Activated CD8-positive, alpha-beta memory T cell treated with anti-CD3 and anti-CD28 coated beads, Interleukin-2, amount 50 U/mL, for 4 hours (primary cell): ENCODE measurements around the gene HARBI1.

ENCODE experiments used
- DNase-seq: peaks from one replicate; pipeline ENCODE4 v3.0.0-alpha.2; 2020

Gene HARBI1, protein sequence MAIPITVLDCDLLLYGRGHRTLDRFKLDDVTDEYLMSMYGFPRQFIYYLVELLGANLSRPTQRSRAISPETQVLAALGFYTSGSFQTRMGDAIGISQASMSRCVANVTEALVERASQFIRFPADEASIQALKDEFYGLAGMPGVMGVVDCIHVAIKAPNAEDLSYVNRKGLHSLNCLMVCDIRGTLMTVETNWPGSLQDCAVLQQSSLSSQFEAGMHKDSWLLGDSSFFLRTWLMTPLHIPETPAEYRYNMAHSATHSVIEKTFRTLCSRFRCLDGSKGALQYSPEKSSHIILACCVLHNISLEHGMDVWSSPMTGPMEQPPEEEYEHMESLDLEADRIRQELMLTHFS

DNA sequence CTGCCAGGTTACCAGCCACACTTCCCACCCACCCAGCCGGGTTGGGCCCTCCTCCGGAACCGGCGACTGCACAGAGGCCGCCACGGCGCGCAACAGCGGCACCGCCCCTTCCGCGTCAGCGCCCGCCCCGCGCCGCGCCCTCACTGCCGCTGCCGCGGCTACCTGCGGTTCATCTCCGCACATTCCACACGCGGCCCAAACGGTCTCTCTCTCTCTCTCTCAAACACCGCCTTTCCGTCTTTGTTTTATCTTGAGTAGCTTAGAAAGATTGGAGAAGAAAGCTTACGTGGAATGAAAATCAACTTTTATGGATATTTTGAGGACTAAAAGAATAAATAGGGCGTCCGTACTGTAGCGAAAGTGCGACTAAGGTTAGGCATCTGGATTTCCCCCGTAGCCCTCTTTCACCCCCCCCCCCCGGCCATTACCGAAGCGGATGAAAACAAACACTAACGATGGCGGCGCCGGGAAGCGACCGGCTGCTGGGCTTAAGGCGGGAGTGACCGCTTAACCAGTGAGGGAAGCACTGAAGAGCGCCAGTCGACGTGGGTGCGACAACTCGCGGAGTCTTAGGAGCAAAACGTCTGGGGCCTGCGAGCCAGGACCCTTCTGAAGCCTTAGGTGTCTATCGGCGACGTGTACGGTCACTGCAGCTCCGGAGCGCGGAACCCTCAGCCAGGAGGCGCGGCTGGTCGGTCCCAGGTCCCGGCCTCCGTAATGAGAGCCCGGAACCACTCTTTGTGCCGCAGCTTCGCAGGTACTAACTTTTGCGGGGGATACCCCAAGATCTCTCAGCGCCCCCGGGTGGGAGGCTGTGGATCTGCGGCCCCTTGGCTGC, at the start of gene HARBI1, which contains the start of gene ATG13:
Gene HARBI1 (minus strand): TSS at position 94 of the 838 bp plus-strand sequence. CDS start 990 bp downstream, outside the sequence.
Gene ATG13 (plus strand): TSS at position 420 of the 838 bp plus-strand sequence. CDS start 26,739 bp downstream, outside the sequence.
- peak; percentile 92 for DNase-seq

DNA sequence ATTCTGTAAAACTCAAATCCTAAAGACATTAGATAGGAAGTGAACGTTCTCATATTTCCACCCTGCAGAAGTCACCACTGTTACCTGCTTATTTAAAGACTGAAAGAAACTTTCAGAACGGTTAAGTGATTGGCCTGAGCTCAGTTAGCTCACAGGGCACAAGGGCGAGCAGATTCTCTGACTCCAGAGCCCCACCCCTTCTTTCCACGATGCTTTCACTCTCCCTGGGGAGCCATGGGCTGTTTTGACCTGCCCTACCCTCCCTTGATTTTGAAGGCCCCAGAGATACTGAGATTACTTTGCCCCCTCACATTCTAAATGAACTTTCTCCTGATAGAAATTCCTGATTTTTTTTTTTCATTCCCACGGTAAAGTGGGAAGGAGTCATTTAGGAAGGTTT, 49.5 kb upstream of the HARBI1 start:
- DNase-seq: no peak

DNA sequence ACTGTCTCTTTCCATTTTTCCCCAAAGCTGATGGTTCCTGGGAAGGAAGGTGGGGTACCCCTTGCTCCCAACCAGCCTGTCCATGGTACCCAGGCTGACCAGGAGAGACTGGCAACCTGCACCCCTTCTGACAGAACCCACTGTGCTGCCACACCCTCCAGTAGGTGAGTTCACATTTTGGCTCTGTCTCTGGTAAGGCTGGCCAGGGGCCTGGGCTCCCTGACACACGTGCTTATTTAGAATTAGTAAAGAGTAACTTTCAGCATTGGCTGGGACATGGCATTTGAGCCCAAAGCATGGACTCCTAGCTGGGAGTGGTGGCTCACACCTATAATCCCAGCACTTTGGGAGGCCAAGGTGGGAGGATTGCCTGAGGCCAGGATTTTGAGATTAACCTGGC, 48.3 kb upstream of the HARBI1 start:
- no peak for DNase-seq

DNA sequence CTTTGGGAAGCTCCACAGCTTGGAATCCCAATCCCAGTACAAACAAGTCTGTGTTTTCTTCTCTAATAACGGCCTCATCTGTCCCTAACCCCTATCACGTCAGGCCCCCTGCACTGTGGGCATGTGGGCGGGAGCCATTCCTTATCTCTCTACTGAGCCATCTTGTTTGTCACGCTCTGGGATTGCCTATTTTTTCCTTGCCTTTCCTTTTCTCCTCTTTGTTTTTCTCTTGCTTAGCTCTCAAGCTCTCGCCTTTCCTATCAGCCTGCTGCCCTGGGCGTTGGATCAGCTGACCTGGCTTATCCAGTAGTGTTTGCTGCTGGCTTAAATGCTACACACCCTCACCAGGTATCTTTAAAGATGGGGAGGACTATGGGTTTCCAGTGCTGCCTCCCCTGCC, 47.6 kb upstream of the HARBI1 start:
- no peak for DNase-seq

DNA sequence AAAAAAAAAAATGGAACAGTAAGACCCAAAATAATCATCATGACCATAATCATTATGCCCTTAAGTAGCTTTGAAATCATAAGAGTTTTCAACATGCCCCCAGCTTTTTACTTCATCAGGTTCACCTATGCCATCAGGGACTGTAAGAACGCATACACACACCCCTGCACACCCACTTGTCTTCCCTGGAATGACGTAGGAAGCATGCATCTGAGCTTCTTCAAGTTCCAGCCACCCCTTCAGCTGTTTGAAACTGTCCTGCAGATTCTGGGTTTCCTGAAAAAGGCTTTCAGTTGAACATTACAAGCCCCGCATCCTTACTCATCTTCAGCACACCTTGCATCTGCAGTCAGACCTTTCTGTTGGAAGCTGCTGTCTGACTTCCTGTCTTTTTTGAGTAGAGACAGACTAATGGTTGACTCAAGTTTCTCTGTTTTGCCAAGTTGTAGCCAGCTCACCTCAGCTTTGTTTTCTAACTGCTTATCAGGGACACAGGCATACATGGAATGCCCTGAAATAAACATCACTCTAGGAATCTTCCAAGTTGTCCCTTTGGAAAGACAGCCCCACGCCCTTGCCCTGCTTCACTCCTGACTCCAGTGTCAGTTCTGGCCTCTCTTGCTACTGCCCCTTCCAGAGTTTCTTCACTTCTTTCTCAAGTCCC, 46.4 kb upstream of the HARBI1 start:
- no peak for DNase-seq

DNA sequence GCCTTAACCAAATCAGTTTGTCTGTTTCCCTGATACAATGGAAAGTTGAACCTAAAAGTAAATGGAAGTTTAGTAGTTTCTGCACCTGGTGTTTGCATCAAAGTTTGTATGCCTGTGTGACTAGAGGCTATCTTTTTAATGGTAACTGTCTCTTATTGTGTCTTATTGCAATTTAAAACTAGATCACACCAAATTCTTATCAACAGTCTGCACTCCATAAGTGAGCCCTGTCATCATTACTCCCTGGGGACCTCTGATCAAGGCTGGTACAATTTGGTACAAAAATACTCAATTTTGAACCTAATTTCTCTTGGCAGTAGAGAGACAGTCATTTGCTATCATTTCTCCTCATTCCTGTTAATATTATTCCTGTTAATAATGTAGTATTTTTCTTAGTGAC, 45.3 kb upstream of the HARBI1 start:
- DNase-seq: no peak

DNA sequence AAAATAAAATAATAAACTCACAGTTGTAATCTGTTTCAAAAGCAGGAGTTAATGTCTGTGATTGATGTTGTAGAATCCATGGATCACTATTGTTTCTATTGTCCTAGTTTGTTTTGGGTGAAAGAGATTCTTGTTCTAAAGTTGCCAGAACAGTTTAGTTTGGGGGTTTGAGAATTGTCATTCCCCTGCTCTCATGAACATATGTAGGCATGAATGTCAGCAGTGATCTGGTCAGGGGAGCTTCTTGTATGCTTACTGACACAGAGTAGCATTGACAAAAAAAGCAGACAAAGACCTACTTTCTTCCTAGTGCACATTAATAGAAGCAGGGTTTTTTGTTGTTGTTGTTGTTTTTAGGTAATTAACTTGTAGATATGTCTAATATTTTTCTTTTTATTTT, 44.8 kb upstream of the HARBI1 start:
- DNase-seq: no peak

DNA sequence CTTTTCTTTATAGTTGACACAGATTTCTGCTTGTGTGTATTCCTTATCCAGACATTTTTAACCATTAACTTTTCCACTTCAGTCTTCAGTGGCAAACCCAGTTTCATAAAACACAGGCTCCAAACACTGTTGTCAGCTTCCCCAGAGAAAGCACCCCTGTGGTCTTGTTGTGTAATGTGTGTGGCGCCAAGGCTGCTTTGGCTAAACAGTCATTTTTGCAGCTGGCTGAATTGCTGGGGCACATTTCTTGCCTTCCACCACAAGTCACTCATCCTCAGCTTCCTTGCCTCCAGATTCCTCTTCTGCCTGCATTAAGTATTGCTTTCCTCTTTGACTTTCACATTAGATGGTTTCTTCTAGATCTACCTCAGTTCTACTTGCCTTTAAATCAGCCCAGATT, 42.9 kb upstream of the HARBI1 start:
- no peak for DNase-seq

DNA sequence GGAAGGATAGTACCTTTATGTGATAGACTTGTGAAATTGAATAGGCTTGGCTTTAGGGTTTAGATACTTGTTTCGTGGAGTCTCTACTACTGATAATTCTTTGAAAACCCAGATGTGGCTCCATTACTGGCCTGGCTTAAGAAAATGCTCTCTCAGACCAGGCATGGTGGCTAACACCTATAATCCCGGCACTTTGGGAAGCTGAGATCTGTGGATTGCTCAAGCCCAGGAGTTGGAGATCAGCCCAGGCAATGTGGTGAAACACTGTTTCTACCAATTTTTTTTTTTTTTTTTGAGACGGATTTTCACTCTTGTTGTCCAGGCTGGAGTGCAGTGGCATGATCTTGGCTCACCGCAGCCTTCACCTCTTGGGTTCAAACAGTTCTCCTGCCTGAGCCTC, 41.2 kb upstream of the HARBI1 start:
- no peak for DNase-seq

DNA sequence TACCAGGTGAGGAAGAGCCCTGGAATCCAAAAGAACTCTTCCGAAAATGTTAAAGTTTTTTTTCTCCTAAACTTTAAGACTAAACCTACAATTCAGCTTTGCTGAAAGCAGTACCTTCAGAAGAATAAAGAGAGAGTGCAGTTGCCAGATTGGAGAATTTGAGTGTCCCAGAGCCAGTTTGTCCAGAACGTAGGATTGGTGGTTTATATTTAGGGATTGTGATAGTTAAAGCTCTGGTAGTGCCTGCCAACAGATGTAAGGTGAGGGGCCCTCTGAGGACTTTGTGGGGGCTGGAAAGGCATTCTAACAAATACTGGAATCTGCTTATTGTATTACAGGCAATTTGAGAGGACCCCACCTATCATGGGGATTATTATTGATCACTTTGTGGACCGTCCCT, 40.2 kb upstream of the HARBI1 start:
- DNase-seq: no peak

DNA sequence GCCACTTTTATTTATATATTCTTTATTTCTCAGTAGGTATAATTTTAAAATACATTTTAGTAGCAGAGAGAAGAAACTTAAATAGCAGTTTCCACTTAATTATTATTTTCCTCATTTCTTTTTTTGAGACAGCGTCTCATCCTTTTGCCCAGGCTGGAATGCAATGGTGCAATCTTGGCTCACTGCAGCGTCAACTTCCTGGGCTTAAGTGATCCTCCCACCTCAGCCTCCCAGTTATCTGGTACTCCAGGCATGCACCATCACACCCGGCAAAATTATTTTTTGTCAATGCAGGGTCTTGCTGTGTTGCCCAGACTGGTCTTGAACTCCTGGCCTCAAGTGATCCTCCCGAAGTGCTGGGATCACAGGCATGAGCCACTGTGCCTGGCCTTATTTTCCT, 38.6 kb upstream of the HARBI1 start:
- no peak for DNase-seq

DNA sequence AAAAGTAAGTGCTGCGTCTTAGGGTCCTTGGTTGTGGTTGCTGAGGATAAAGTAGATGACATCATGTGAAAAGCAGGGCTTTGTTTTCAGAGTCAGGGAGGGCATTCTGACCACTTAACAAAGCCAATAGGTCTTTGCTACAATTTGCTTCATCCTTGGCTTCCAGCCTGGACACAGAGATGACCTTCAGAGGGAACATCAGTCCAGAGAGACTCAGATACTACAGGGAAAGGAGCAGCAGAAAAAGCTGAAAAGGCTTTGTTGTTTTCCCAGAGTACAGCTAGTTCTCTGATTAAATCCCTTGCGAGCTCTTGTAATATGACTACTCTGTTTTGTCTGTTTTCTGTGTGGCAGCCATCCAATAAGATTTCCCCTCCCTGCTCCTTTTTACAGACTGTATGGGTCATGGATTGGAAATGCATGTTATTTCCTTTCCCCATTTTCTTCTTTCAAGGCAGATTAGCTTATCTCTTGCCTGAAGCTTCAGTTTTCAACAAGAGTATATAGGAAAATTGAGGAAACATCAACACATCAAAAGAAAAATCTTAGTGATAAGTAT, 32.2 kb upstream of the HARBI1 start:
- no peak for DNase-seq

DNA sequence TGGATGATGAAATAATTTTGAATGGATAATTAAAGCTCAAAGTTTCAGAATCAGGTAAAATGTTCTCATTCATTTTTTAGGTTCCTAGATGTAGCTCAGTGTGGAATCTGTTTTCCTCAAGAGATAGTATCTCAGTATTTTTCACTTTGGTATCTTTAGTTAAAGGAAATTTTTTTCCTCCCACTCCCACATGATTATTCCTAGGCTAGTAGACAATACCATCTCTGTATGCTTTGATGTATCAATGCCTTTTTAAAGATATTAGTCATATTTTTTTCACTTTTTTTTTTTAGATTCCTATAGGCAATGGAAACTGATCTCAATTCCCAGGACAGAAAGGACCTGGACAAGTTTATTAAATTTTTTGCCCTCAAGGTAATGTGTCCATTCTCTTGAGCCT, 27.0 kb upstream of the HARBI1 start:
- DNase-seq: no peak

DNA sequence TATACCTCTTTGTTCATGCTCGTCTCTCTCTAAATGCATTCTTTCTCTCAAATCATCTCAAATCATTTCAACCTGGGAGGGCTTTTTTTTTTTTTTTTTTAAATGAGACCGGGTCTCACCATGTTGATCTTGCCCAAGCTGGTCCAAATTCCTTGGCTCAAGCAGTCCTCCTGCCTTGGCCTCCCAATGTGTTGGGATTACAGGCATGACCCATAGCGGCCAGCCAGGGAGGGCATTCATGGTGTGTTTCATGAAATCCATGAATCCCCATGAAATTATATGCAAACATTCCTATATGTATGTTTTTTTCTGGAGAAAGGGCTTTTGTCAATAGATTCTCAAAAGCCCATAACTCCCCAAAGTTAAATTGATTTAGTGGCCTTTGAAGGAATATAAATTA, 26.5 kb upstream of the HARBI1 start:
- DNase-seq: no peak

DNA sequence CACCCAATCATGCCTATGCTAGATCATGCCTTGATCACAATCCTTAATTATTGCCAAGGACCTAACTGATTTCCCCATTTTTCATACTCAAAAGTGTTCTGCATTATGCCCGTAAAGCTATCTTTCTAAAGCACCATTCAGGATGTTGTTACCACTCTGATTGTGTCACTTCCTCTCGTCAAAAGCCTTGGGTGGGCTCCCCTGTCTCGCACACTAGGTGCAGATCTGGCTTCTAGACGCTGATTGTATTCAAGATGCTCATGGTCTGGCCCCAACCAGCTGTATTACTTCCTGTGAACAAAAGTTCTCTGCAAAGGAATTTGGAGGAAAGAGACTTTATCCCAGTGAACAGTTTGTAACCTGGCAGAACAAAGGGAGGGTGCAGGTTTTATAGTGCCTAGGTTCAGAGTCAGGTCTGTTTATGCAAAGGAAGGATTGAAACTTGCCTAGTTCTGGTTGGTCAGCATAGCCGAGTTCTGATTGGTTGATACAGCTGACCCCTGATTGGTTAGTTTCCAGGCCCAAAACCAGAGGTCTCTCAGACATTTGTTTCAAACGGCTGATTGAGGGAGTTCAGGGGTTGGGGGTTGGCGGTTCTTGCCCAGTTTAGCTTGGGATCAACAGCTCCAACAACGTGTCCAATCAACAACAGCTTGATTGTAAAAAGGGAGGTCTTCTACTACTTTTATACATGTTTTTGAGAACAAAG, 25.8 kb upstream of the HARBI1 start:
- no peak for DNase-seq

DNA sequence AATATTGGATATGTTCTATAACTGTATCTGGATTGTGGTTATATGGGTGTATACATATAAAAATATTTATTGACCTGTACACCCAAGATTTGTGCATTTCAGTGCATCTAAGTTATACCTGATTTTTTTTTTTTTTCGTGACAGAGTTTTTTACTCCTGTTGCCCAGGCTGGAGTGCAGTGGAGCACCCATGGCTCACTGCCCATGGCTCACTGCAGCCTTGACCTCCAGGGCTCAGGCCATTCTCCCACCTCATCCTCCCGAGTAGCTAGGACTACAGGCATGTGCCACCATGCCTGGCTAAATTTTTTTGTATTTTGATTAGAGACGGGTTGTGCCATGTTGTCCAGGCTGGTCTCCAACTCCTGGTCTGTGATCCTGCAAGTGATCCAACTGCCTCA, 24.6 kb upstream of the HARBI1 start:
- no peak for DNase-seq

DNA sequence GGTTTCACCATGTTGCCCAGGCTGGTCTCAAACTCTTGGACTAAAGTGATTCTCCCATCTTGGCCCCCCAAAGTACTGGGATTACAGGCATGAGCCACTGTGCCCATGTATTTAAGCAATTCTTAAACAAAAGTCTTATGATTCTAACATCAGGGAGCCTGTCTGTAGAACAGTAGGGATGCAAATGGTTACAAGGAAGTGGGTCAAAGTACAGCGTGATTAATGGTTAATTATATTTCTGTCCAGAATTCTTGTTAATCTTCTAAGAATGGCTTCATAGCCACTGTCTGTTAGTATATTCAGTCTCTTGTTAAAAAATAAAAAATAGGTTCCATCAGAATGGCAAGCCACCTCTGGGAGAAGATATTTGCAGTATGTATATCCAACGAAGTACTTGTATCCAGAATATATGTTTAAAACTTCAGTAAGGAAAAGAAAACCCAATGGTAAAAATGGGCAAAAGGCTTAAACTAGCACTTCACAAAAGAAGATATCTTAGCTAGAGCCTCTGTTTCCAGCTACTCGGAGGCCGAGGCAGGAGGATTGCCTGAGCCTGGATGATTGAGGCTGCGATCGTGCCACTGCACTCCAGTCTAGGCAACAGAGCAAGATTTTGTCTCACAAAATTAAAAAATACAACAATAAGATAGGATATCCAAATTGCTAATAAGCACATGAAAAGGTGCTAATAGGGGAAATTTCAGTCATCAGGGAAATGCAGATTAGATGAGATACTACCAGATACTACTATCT, 23.2 kb upstream of the HARBI1 start:
- DNase-seq: no peak

DNA sequence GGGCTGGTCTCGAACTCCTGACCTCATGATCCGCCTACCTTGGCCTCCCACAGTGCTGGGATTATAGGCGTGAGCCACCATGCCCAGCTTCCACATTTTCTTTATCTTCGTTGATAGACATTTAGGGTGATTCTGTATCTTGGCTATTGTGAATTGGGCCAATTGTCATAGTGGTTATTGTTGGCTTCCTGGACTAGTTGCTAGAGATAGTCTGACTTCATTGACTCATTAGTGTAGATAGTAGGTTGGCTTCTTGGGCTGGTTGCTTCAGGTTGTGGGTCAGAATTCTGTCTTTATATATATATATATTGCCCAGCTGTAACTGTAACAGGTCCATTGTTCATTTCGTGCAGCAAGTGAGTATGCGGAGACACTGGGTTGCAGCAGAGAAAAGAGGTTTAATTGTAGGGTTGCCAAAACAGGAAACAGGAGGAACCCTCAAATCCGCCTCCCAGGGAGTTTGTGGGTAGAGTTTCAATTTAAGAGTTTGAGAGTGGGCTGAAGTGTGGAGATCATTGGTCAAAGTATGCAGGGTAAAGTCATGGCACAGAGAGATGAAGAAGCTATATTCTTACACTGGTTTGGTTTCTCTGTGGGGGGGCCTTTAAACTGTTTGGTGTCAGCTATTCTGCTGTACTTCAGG, 22.3 kb upstream of the HARBI1 start:
- no peak for DNase-seq

DNA sequence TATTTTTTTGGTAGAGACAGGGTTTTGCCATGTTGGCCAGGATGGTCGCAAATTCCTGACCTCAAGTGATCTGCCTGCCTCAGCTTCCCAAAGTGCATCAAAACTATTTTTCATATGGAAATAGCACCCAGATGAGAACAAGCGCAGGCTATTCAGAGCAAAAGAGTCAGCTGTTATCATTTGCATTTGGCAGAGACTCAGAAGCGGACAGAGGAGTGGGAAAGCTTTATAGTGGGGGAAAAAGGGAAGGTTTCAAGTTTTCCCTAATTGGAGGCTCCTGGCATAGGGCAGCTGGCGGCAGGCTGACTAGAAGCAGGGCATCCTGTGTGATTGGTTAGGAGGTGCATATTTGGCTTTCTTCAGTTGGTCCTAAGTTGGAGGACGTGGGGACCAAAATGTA, 20.5 kb upstream of the HARBI1 start:
- DNase-seq: no peak

DNA sequence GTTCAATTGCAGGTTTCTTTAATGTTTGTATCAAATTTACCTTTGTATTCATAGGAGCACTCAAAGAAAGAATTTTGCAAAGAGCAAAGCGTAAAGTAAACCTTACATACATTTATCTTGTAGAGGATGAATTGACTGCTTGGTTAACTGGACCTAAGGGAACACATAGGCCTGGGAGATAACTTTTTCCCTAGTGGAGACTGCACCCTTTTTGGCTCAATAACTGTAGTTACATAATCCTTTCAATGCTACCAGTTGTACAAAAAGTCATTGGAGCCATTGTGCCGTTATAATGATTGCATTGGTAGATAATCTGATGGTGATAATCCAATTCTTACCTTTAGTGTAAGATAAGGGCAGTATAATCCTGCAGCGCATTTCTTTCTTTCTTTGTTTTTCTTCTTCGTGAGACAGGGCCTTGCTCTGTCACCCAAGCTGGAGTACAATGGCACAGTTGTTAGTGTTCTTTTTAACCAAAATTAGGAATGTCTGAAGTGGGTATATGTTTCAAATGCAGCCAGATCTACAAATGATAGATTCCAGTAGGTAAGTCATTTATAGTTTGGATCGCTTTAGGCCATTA, 18.6 kb upstream of the HARBI1 start:
- DNase-seq: no peak
